ENCODE data around the gene HOXD9.

DNA sequence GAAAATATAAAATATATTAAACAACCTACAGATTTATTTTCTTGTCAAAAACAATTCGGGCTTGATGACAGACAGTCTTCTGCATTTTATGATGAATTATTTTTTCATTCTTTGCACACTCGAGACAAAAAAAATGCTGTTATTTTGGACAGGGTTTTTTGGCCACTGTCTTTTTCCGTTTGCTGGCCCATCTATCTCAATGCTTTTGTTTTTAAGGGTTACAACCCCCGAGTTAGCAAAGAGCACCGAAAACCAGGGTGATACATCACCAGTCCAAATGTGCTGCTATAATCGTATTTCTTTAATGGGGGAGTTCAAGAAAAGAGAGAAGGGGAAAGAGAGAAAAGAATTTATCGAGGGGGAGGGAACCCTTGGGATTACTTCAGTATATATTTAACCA lies 46.5 kb upstream of the HOXD9 start:
- TF ChIP-seq POLR2A (IDR thresholded peaks at IDR 0.05) = no peak
- TF ChIP-seq, protein P1, sequence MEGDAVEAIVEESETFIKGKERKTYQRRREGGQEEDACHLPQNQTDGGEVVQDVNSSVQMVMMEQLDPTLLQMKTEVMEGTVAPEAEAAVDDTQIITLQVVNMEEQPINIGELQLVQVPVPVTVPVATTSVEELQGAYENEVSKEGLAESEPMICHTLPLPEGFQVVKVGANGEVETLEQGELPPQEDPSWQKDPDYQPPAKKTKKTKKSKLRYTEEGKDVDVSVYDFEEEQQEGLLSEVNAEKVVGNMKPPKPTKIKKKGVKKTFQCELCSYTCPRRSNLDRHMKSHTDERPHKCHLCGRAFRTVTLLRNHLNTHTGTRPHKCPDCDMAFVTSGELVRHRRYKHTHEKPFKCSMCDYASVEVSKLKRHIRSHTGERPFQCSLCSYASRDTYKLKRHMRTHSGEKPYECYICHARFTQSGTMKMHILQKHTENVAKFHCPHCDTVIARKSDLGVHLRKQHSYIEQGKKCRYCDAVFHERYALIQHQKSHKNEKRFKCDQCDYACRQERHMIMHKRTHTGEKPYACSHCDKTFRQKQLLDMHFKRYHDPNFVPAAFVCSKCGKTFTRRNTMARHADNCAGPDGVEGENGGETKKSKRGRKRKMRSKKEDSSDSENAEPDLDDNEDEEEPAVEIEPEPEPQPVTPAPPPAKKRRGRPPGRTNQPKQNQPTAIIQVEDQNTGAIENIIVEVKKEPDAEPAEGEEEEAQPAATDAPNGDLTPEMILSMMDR (IDR thresholded peaks at IDR 0.05) = no peak
